Smooth muscle cell (in vitro differentiated cells): ENCODE data around the gene CACNA1H. TPM values are rescaled to one million over a fixed set of nuclear protein-coding genes. Genes with fewer than 3 reads are reported as not detected.

Experiments used
- DNase-seq: peaks from one replicate; lab custom pipeline; 2025; ENCODE audit not compliant: unreplicated experiment; lab: John Stamatoyannopoulos, UW
- H2AFZ ChIP-seq: fragments of 200-600 bp; sonication (generic); 2 replicates; pipeline ENCODE4 v1.6.0; 2016; ENCODE audit warnings: antibody characterized with exemption, low read depth, mild to moderate bottlenecking
- H3F3A ChIP-seq: fragments of 200-600 bp; sonication (generic); 2 replicates; pipeline ENCODE4 v1.6.0; 2017; ENCODE audit warnings: antibody characterized with exemption, low read depth
- H3K27ac ChIP-seq: fragments of 200-600 bp; sonication (generic); 2 replicates; pipeline ENCODE4 v1.5.1; 2016; ENCODE audit warnings: low read depth, mild to moderate bottlenecking
- H3K27me3 ChIP-seq: fragments of 200-600 bp; sonication (generic); 2 replicates; pipeline ENCODE4 v1.6.1; 2016; ENCODE audit warnings: low read depth, mild to moderate bottlenecking
- H3K36me3 ChIP-seq: fragments of 200-600 bp; sonication (generic); 2 replicates; pipeline ENCODE4 v1.5.1; 2016; ENCODE audit warnings: low read depth
- H3K4me1 ChIP-seq: fragments of 200-600 bp; sonication (generic); 2 replicates; pipeline ENCODE4 v1.5.1; 2016; ENCODE audit warnings: low read depth
- H3K4me2 ChIP-seq: fragments of 200-600 bp; sonication (generic); 2 replicates; pipeline ENCODE4 v1.6.0; 2016; ENCODE audit warnings: mild to moderate bottlenecking
- H3K4me3 ChIP-seq: fragments of 200-600 bp; sonication (generic); 2 replicates; pipeline ENCODE4 v1.5.1; 2016; ENCODE audit warnings: mild to moderate bottlenecking
- H3K79me2 ChIP-seq: fragments of 200-600 bp; sonication (generic); 2 replicates; pipeline ENCODE4 v1.6.0; 2016; ENCODE audit warnings: low read depth, mild to moderate bottlenecking
- H3K9ac ChIP-seq: fragments of 200-600 bp; sonication (generic); 2 replicates; pipeline ENCODE4 v1.6.0; 2016; ENCODE audit warnings: low read depth
- H3K9me3 ChIP-seq: fragments of 200-600 bp; sonication (generic); replicated peaks from 2 replicates; pipeline ENCODE4 v1.5.1; 2016; ENCODE audit warnings: low read depth
- H4K20me1 ChIP-seq: fragments of 200-600 bp; sonication (generic); 2 replicates; pipeline ENCODE4 v1.6.0; 2016; ENCODE audit warnings: low read depth
- CTCF ChIP-seq: fragments of 200-600 bp; sonication (generic); IDR thresholded peaks from 2 replicates; pipeline ENCODE4 v1.5.1; 2017; ENCODE audit warnings: borderline replicate concordance, mild to moderate bottlenecking, antibody characterized with exemption; ENCODE audit not compliant: insufficient read depth, poor library complexity, severe bottlenecking
- whole genome bisulfite sequencing: methylation state at CpG from one replicate; pipeline ENCODE4 v1.1.7; 2016; ENCODE audit warnings: low lambda C conversion rate; 5-methylcytosine and 5-hydroxymethylcytosine counted together
- polyA plus RNA-seq: library from polyadenylated mRNA; unstranded; fragments of >200 nt; fragmentation: Nextera tagmentation; extraction: Ambion mirVana; gene quantifications from 2 replicates; pipeline ENCODE4 v1.2.1, GENCODE V29; 2016
- total RNA-seq: library from RNA; depleted of rRNA; stranded (reverse); fragments of >200 nt; gene quantifications from 2 replicates; pipeline ENCODE4 v1.2.3, GENCODE V29; 2014

The CACNA1H gene
- total and polyA plus RNA-seq, 2 experiments from 2014 or later: 1.7 to 2.6 TPM

- Histone ChIP-seq H3K4me2 (no peak overlapping the region), H3F3A (no peaks in the 10 kb centered on the region), H3K27me3 (no peaks in the 10 kb centered on the region), H3K4me1 (no peaks in the 10 kb centered on the region), H3K79me2 (no peaks in the 10 kb centered on the region), H4K20me1 (no peaks in the 10 kb centered on the region), H3K4me3 (no peak overlapping the region), H3K9me3 (no peaks in the 10 kb centered on the region), H3K27ac (no peak overlapping the region), H2AFZ (no peak overlapping the region), H3K9ac (no peak overlapping the region), H3K36me3 (no peaks in the 10 kb centered on the region)
- WGBS: 94% methylated on average over 45 of the region's 55 CpGs
- no peak for TF ChIP-seq CTCF
- DNase-seq: no peak
These were observed 67.3 kb downstream of the CACNA1H start for GRCh38 chr16:1220098-1220728.

- Histone ChIP-seq H3K4me2 (no peak overlapping the region), H3K27me3 (no peaks in the 10 kb centered on the region), H3F3A (no peaks in the 10 kb centered on the region), H3K9me3 (no peaks in the 10 kb centered on the region), H4K20me1 (no peaks in the 10 kb centered on the region), H3K4me1 (no peaks in the 10 kb centered on the region), H3K36me3 (no peaks in the 10 kb centered on the region), H3K9ac (no peak overlapping the region), H2AFZ (no peak overlapping the region), H3K27ac (no peak overlapping the region), H3K79me2 (no peaks in the 10 kb centered on the region), H3K4me3 (no peak overlapping the region)
- DNase-seq: no peak
- TF ChIP-seq CTCF: no peak
- 89% methylated on average over 44 of the region's 48 CpGs for WGBS
These were observed 68.1 kb downstream of the CACNA1H start for GRCh38 chr16:1220841-1221627.

- DNase-seq: no peak
- Histone ChIP-seq H3K4me1 (no peaks in the 10 kb centered on the region), H2AFZ (no peak overlapping the region), H3K4me3 (no peak overlapping the region), H3K9me3 (no peaks in the 10 kb centered on the region), H3K79me2 (no peaks in the 10 kb centered on the region), H3K4me2 (no peak overlapping the region), H3K27ac (no peak overlapping the region), H3K27me3 (no peaks in the 10 kb centered on the region), H4K20me1 (no peaks in the 10 kb centered on the region), H3K9ac (no peak overlapping the region), H3F3A (no peaks in the 10 kb centered on the region), H3K36me3 (no peaks in the 10 kb centered on the region)
- TF ChIP-seq CTCF: no peak
- 92% methylated on average over 33 of the region's 40 CpGs for WGBS
These were observed 69.0 kb downstream of the CACNA1H start for GRCh38 chr16:1221628-1222552.
